Ovary (tissue), 9 donors: Measurements from ENCODE around the gene LRRC26. TPM values are rescaled to one million over a fixed set of nuclear protein-coding genes. Genes with fewer than 3 reads are reported as not detected.

Experiments
- DNase-seq, 5 donors: peaks; one replicate each; pipeline ENCODE4 v3.0.0-alpha.2; 2019 to 2020
- H3K27ac ChIP-seq, 2 donors: fragments of 200-600 bp; one replicate each; pipeline versions ENCODE4 v1.5.1 to v1.8.0; 2019 to 2022
- H3K27me3 ChIP-seq: fragments of 200-600 bp; one replicate; pipeline ENCODE4 v1.8.0; 2022
- H3K36me3 ChIP-seq: fragments of 200-600 bp; sonication (generic); one replicate; pipeline ENCODE4 v1.5.1; 2019
- H3K4me1 ChIP-seq: one replicate; pipeline ENCODE4 v1.8.1; 2013; ENCODE audit warnings: mild to moderate bottlenecking, moderate library complexity; ENCODE audit not compliant: insufficient read depth
- H3K4me3 ChIP-seq: fragments of 200-600 bp; sonication (generic); one replicate; pipeline ENCODE4 v1.5.1; 2017
- H3K9me3 ChIP-seq, 2 donors: fragments of 200-600 bp in 1 of 2; sonication (generic) in 1 of 2; one replicate each; pipeline versions ENCODE4 v1.5.1 to v1.8.1; 2013 to 2019; ENCODE audit warnings: mild to moderate bottlenecking in 1 of 2, moderate library complexity in 1 of 2
- EP300 ChIP-seq: sonication (generic); formaldehyde crosslinking; IDR thresholded peaks from one replicate; pipeline ENCODE4 v1.6.1; 2017; ENCODE audit warnings: antibody characterized with exemption
- POLR2A ChIP-seq: fragments of 450-650 bp; IDR thresholded peaks from one replicate; pipeline ENCODE4 v1.6.1; 2017; ENCODE audit warnings: antibody characterized with exemption, mild to moderate bottlenecking, moderate library complexity
- WGBS, 3 donors: extraction: QIAGEN DNeasy Blood & Tissue Kit in 1 of 3; methylation state at CpG; one replicate each; pipeline versions ENCODE4 v1.1.5 to v1.1.7; 2013 to 2017; 5-methylcytosine and 5-hydroxymethylcytosine counted together
- intact Hi-C, 4 donors: fragments of 100-400 bp; cut with DNase I; formaldehyde crosslinking; loops; one replicate each; pipeline versions ENCODE4 v1.11.0 to v1.15.1; 2022 to 2023
- polyA plus RNA-seq, 2 donors: library from polyadenylated mRNA; stranded (reverse); fragments of 200-250 nt in 1 of 2; fragments of 350-450 nt in 1 of 2; fragmentation: Illumina TruSeq in 1 of 2; extraction: RNeasy Lipid Tissue Mini Kit (QIAGEN cat#74804) in 1 of 2; gene quantifications; one replicate each; pipeline ENCODE4 v1.2.3, GENCODE V29; 2013 to 2014
- total RNA-seq, 7 donors: library from RNA; depleted of rRNA in 2 of 7; stranded (reverse); fragments of >200 nt in 2 of 7; fragmentation: NEBNext Ultra II Directional in 3 of 7; extraction: Animal tissue kit (Norgen Biotek cat#: 25700) in 3 of 7; gene quantifications; one replicate each; pipeline versions ENCODE4 v1.1.0 to v1.2.4, GENCODE V29; 2016 to 2023
- TF ChIP-seq, protein P1 (sequence below), 3 donors: fragments of 450-650 bp in 2 of 3; fragments of 200-600 bp in 1 of 3; IDR thresholded peaks; one replicate each; pipeline versions ENCODE4 v1.5.1 to v1.8.0; 2016 to 2022; ENCODE audit warnings: antibody characterized with exemption in 3 of 3, mild to moderate bottlenecking in 1 of 3
- donor health status: DM: no; HTN: no; CAD: no; lungs with moderate emphysema.
- donor health status: DM: no; HTN: no; CAD: no.
- donor health status: Bipolar disorder and iron deficiency.
- donor health status: DM: yes; HTN: yes; CAD: no.
- donor health status: DM: no; HTN: no; CAD: no.
- donor health status: DM: yes; HTN: yes; CAD: no.

The LRRC26 gene
- total and polyA plus RNA-seq, 9 donors = 0.23 to 3.0 TPM; not detected in 7

- Histone ChIP-seq H3K4me1 (peaks cover 11% of the 10 kb centered on the region), H3K27ac (no peak overlapping the region), H3K27me3 (no peaks in the 10 kb centered on the region), H3K36me3 (no peaks in the 10 kb centered on the region), H3K4me3 (no peak overlapping the region), H3K9me3 (no peaks in the 10 kb centered on the region)
- TF ChIP-seq POLR2A (no peak), EP300 (no peak)
- TF ChIP-seq, protein P1, sequence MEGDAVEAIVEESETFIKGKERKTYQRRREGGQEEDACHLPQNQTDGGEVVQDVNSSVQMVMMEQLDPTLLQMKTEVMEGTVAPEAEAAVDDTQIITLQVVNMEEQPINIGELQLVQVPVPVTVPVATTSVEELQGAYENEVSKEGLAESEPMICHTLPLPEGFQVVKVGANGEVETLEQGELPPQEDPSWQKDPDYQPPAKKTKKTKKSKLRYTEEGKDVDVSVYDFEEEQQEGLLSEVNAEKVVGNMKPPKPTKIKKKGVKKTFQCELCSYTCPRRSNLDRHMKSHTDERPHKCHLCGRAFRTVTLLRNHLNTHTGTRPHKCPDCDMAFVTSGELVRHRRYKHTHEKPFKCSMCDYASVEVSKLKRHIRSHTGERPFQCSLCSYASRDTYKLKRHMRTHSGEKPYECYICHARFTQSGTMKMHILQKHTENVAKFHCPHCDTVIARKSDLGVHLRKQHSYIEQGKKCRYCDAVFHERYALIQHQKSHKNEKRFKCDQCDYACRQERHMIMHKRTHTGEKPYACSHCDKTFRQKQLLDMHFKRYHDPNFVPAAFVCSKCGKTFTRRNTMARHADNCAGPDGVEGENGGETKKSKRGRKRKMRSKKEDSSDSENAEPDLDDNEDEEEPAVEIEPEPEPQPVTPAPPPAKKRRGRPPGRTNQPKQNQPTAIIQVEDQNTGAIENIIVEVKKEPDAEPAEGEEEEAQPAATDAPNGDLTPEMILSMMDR (IDR thresholded peaks at IDR 0.05) = no peak
- intact Hi-C loops = no loop called here
- DNase-seq = no peak
- 77 to 81% (median 80%) methylated on average over 10 of the region's 10 CpGs for WGBS, 3 donors
These were observed 25.1 kb upstream of the LRRC26 start for GRCh38 chr9:137194909-137195308.

- DNase-seq = no peak
- Histone ChIP-seq H3K36me3 (no peaks in the 10 kb centered on the region), H3K27ac (no peak overlapping the region), H3K4me1 (peaks cover 13% of the 10 kb centered on the region), H3K9me3 (no peaks in the 10 kb centered on the region), H3K4me3 (no peak overlapping the region), H3K27me3 (no peaks in the 10 kb centered on the region)
- no peak for TF ChIP-seq EP300
- TF ChIP-seq, protein P1 (IDR thresholded peaks at IDR 0.05) = no peak
- TF ChIP-seq POLR2A = no peak
- WGBS, 3 donors = 65 to 67% (median 66%) methylated on average over 14 to 16 of the region's 16 CpGs
- intact Hi-C loops = no loop called here
These were observed 24.5 kb upstream of the LRRC26 start for GRCh38 chr9:137194388-137194787.

GRCh38 chr9:137193771-137194170, 23.9 kb upstream of the LRRC26 start:
- Histone ChIP-seq H3K4me3 (no peak overlapping the region), H3K27ac (no peak overlapping the region), H3K4me1 (peaks cover 9% of the 10 kb centered on the region), H3K36me3 (no peaks in the 10 kb centered on the region), H3K9me3 (no peaks in the 10 kb centered on the region), H3K27me3 (no peaks in the 10 kb centered on the region)
- intact Hi-C loops = no loop called here
- no peak for DNase-seq
- TF ChIP-seq POLR2A = no peak
- WGBS, 3 donors = 78 to 83% (median 79%) methylated on average over 14 of the region's 14 CpGs

DNA sequence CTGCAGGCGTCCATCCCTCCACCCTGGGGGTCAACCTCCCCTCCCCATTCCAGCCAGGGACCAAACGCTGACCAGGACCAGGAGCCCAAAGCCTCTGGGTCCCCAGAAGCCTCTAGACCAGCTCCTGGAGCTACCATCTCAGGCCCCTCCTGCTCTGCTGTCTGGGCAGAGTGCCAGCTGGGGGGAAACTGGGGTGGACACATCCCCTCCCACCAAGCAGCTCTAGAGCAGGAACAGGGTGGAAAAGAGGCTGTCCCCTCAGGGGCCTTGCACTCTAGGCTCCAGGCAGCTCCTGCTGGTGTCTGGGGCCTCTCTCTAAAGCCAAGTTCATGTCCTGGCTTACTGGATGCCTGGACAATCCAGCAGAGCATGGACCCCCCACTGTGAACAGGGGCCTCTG, 23.0 kb upstream of the LRRC26 start:
- no peak overlapping the region for H3K4me3 ChIP-seq
- intact Hi-C loops = no loop called here
- H3K4me1 ChIP-seq = peaks cover 8% of the 10 kb centered on the region
- no peaks in the 10 kb centered on the region for H3K36me3 ChIP-seq
- no peak for DNase-seq
- H3K27ac ChIP-seq = no peak overlapping the region
- TF ChIP-seq EP300 = no peak
- TF ChIP-seq, protein P1 (IDR thresholded peaks at IDR 0.05) = no peak
- TF ChIP-seq POLR2A = no peak
- 65 to 88% (median 75%) methylated on average over 2 of the region's 2 CpGs for WGBS, 3 donors
- H3K9me3 ChIP-seq = no peaks in the 10 kb centered on the region
- no peaks in the 10 kb centered on the region for H3K27me3 ChIP-seq

DNA sequence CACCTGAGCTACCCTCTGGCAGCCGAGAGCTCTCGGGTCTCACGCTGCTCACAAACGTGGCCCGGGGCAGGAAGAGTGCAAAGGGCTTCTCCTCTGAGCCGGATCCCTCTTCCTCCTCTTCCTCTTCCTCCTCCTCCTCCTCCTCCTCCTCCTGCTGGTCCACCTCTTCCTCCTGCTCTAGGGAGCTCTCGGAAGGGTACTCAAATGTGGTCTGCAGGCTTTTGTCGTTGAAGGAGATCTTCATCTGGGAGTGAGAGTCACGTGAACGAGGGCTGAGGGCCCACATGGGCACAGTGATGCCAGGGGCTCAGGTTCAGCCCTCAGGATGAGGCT, 22.6 kb upstream of the LRRC26 start:
- Histone ChIP-seq H3K4me1 (peaks cover 11% of the 10 kb centered on the region), H3K27ac (no peak overlapping the region), H3K27me3 (no peaks in the 10 kb centered on the region), H3K36me3 (no peaks in the 10 kb centered on the region), H3K9me3 (no peaks in the 10 kb centered on the region), H3K4me3 (no peak overlapping the region)
- WGBS, 3 donors = 80 to 86% (median 81%) methylated on average over 10 of the region's 10 CpGs
- TF ChIP-seq EP300 (no peak), POLR2A (no peak)
- TF ChIP-seq, protein P1 (IDR thresholded peaks at IDR 0.05) = no peak
- intact Hi-C loops = no loop called here
- no peak for DNase-seq
